CD4-positive, alpha-beta T cell (primary cell): ENCODE data around the gene SLC35C1. TPM values are rescaled to one million over a fixed set of nuclear protein-coding genes. Genes with fewer than 3 reads are reported as not detected.

Source experiments
- ATAC-seq: fragments of 200-7000 bp; cut with Tn5 transposase; one replicate; pipeline ENCODE4 v1.10.0; 2022; ENCODE audit warnings: mild to moderate bottlenecking; ENCODE audit not compliant: poor library complexity
- CTCF ChIA-PET: fragments of 350-600 bp; sonication (Branson Sonifier 250); formaldehyde crosslinking; loops from one replicate; lab custom pipeline; 2021; ENCODE audit warnings: antibody characterized with exemption, inconsistent platforms; lab: Charles Lee
- POLR2A ChIA-PET: fragments of 350-600 bp; sonication (Branson Sonifier 250); formaldehyde crosslinking; loops from one replicate; lab custom pipeline; 2021; ENCODE audit warnings: antibody characterized with exemption, inconsistent platforms; lab: Charles Lee
- DNase-seq, 14 experiments: peaks; one replicate each; pipeline ENCODE4 v3.0.0-alpha.2; 2013 to 2020; ENCODE audit warnings: mixed read lengths in 2 of 14
- H3K27ac ChIP-seq, 2 donors: one replicate each; pipeline versions ENCODE4 v1.5.1 to v1.7.0; 2013; ENCODE audit warnings: low read length in 2 of 2, low read depth in 1 of 2, mild to moderate bottlenecking in 1 of 2
- H3K27me3 ChIP-seq, 2 experiments: 1 replicate in 1 of 2; 2 replicates in 1 of 2; pipeline versions ENCODE4 v1.6.1 to v1.7.0; 2013; ENCODE audit warnings: low read length in 2 of 2, control low read depth in 1 of 2, mild to moderate bottlenecking in 1 of 2, moderate library complexity in 1 of 2; ENCODE audit not compliant: insufficient read depth in 2 of 2, control insufficient read depth in 1 of 2
- H3K36me3 ChIP-seq: one replicate; pipeline ENCODE4 v1.6.1; 2013; ENCODE audit warnings: low read length, control low read depth; ENCODE audit not compliant: insufficient read depth
- H3K4me1 ChIP-seq: one replicate; pipeline ENCODE4 v1.6.1; 2013; ENCODE audit warnings: low read length, control low read depth; ENCODE audit not compliant: insufficient read depth
- H3K4me3 ChIP-seq: one replicate; pipeline ENCODE4 v1.5.1; 2013; ENCODE audit warnings: mild to moderate bottlenecking, low read length, moderate library complexity
- H3K9me3 ChIP-seq, 2 experiments: 1 replicate in 1 of 2; 2 replicates in 1 of 2; pipeline versions ENCODE4 v1.6.1 to v1.7.0; 2013; ENCODE audit warnings: low read length in 2 of 2, mild to moderate bottlenecking in 2 of 2, control low read depth in 1 of 2, moderate library complexity in 1 of 2; ENCODE audit not compliant: control insufficient read depth in 1 of 2, insufficient read depth in 1 of 2
- H3K27ac Mint-ChIP-seq: one replicate; pipeline ENCODE4 v1.8.0; 2020; ENCODE audit warnings: mixed read lengths
- H3K27me3 Mint-ChIP-seq: one replicate; pipeline ENCODE4 v1.8.0; 2021; ENCODE audit warnings: mixed read lengths
- H3K36me3 Mint-ChIP-seq: one replicate; pipeline ENCODE4 v1.8.0; 2021; ENCODE audit warnings: low read depth, mixed read lengths
- H3K4me1 Mint-ChIP-seq: one replicate; pipeline ENCODE4 v1.8.0; 2021; ENCODE audit warnings: low read depth, mixed read lengths
- H3K4me3 Mint-ChIP-seq: one replicate; pipeline ENCODE4 v1.8.0; 2020; ENCODE audit warnings: mild to moderate bottlenecking, mixed read lengths
- H3K9me3 Mint-ChIP-seq: one replicate; pipeline ENCODE4 v1.8.0; 2020; ENCODE audit warnings: mixed read lengths
- intact Hi-C, 2 experiments: fragments of 100-400 bp; cut with DNase I in 1 of 2; cut with micrococcal nuclease in 1 of 2; formaldehyde crosslinking; loops; one replicate each; pipeline versions ENCODE4 v1.15.1 to v1.9.0; 2023 to 2025; cut with DNase I, micrococcal nuclease
- polyA plus RNA-seq, 2 donors: library from polyadenylated mRNA; unstranded; fragments of 120-200 nt; gene quantifications; one replicate each; pipeline ENCODE4 v1.2.1, GENCODE V29; 2013
- total RNA-seq, 174 experiments: library from RNA in 2 of 174; stranded (reverse) in 2 of 174; gene quantifications; one replicate each; pipeline ENCODE4 v1.2.3 and lab custom pipeline; 2021 to 2026
- TF ChIP-seq, protein P1 (sequence below): fragments of 200-600 bp; IDR thresholded peaks from one replicate; pipeline ENCODE4 v1.8.0; 2022; ENCODE audit warnings: antibody characterized with exemption, mild to moderate bottlenecking

The SLC35C1 gene
- total RNA-seq (1 to 10 TPM; 4.4 to 4.9 TPM), total RNA-seq (lab: John Stamatoyannopoulos, UW) (6.0 to 82.0 (median 15.2) reads per million in 172 experiments)
- 16.9 TPM for polyA plus RNA-seq (2013, experiment 1 of 2)
- 14.9 TPM for polyA plus RNA-seq (2013, experiment 2 of 2)

DNA sequence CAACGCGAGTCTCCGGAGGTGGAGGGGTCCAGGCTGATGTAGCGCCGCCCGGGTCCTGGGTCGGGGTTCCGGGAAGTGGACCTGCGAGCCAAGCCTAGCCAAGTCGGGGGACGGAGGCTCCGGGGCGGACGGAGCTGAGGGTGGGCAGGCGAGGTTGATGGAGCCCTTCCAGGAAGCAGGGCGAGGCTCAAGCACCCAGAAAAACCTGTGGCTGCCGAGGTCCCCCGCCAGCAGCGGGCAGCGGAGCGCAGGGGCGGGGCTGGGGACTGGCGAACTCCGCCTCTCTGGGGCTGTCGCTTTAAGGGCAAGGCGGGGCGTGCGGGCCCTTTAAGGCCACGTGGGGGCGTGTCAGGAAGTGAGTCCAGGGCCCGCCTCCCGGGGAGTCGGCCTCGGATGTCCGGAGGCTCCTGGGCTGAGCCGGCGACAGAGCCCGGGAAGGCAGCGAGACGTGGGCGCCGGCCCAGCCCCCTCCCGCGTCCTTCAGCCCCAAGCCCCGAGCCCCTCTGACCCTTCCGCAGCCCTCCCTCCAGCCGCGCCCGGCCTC lies at the start of gene SLC35C1:
SLC35C1 (plus strand) TSS at position 389 of the 544 bp plus-strand sequence. CDS start 653 bp downstream, outside the sequence.
- ATAC-seq = peak; percentile 94
- Mint-ChIP-seq H3K27ac (peak within 1 kb of the TSS; percentile 76), H3K4me1 (peaks cover 53% of the 10 kb centered on the region), H3K9me3 (no peaks in the 10 kb centered on the region), H3K4me3 (peak within 1 kb of the TSS; percentile 94), H3K27me3 (no peaks in the 10 kb centered on the region), H3K36me3 (peaks cover 34% of the 10 kb centered on the region)
- ChIA-PET POLR2A (interaction anchor here (1.0 to 3.0 kb wide), 6 partner anchors 10 to 113 kb away, joined by 4 to 23 read pairs (median 6); partner anchors contain the start of genes CRY2 and PEX16), CTCF (interaction anchor here (1.5 kb wide), 1 partner anchor 33 kb away, joined by 9 read pairs; no protein-coding TSS in a partner anchor)
- Histone ChIP-seq H3K4me1 (peaks cover 54% of the 10 kb centered on the region), H3K36me3 (peaks cover 18% of the 10 kb centered on the region), H3K9me3 (no peaks in the 10 kb centered on the region), H3K27me3 (no peaks in the 10 kb centered on the region), H3K4me3 (peak within 1 kb of the TSS; percentile 99), H3K27ac (peak within 1 kb of the TSS; percentile 76 to 79)
- intact Hi-C loops = loop anchor here (1.0 to 5.0 kb wide), 5 partner anchors 34 to 1962 kb away; partner anchors contain the start of genes CRY2 (in 1 of the 2) and FNBP4 (in 1 of the 2)
- TF ChIP-seq, protein P1, sequence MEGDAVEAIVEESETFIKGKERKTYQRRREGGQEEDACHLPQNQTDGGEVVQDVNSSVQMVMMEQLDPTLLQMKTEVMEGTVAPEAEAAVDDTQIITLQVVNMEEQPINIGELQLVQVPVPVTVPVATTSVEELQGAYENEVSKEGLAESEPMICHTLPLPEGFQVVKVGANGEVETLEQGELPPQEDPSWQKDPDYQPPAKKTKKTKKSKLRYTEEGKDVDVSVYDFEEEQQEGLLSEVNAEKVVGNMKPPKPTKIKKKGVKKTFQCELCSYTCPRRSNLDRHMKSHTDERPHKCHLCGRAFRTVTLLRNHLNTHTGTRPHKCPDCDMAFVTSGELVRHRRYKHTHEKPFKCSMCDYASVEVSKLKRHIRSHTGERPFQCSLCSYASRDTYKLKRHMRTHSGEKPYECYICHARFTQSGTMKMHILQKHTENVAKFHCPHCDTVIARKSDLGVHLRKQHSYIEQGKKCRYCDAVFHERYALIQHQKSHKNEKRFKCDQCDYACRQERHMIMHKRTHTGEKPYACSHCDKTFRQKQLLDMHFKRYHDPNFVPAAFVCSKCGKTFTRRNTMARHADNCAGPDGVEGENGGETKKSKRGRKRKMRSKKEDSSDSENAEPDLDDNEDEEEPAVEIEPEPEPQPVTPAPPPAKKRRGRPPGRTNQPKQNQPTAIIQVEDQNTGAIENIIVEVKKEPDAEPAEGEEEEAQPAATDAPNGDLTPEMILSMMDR = no peak
- DNase-seq = peak; percentile 90 to 98 (median 96)

DNA sequence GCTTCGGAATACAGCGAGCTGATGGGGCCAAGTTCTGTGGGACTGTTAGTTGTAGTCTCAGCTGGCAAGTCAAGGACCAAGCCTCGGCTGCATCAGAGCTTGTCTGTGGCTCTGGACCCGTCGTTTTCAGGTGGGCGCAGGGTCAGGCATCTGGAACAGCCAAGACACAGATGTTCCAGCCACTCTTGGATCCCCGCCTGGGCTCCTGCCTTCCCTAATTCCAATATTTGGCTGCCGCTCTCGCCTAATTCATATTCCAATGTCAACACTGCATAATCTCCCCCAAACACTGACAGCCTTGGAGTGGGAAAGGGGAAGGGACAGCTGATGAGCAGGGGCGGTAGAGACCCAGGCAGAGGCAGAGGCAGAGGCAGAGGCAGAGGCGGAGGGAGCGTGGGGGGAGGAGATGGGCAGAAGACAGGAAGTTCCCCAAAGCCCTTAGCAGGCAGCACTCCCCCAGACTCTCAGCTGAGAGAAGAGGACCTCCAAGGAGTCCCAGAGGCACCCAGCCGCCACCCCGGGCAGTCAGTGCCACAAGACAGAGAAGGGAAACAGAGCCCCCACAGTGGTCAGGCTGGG lies 49.6 kb upstream of the SLC35C1 start:
- no peak overlapping the region for H3K27ac ChIP-seq
- peaks cover 43% of the 10 kb centered on the region for H3K27me3 Mint-ChIP-seq

GRCh38 chr11:45756384-45757010 lies 48.5 kb upstream of the SLC35C1 start:
- TF ChIP-seq, protein P1 = no peak
- no peaks in the 10 kb centered on the region for H3K4me1 Mint-ChIP-seq
- CTCF ChIA-PET = no interaction called here

More for the DNA sequence above, 49.6 kb upstream of the SLC35C1 start:
- Mint-ChIP-seq H3K27ac (no peak overlapping the region), H3K36me3 (no peaks in the 10 kb centered on the region), H3K4me1 (no peaks in the 10 kb centered on the region), H3K9me3 (no peaks in the 10 kb centered on the region), H3K4me3 (no peak overlapping the region)
- TF ChIP-seq, protein P1 = no peak
- ChIA-PET CTCF (no interaction called here), POLR2A (no interaction called here)
- no peaks in the 10 kb centered on the region for H3K4me1 ChIP-seq
- no peaks in the 10 kb centered on the region for H3K9me3 ChIP-seq
- intact Hi-C loops = no loop called here
- DNase-seq (no peak), ATAC-seq (no peak)
- no peaks in the 10 kb centered on the region for H3K36me3 ChIP-seq
- H3K4me3 ChIP-seq = no peak overlapping the region
- peaks cover 5 to 15% of the 10 kb centered on the region in 2 experiments for H3K27me3 ChIP-seq

More at GRCh38 chr11:45756384-45757010, 48.5 kb upstream of the SLC35C1 start:
- Mint-ChIP-seq H3K27ac (no peak overlapping the region), H3K27me3 (peaks cover 32% of the 10 kb centered on the region), H3K9me3 (no peaks in the 10 kb centered on the region), H3K36me3 (no peaks in the 10 kb centered on the region), H3K4me3 (no peak overlapping the region)
- Histone ChIP-seq H3K4me1 (no peaks in the 10 kb centered on the region), H3K9me3 (no peaks in the 10 kb centered on the region), H3K27ac (no peak overlapping the region), H3K27me3 (peaks cover 0 to 10% of the 10 kb centered on the region in 2 experiments), H3K36me3 (no peaks in the 10 kb centered on the region), H3K4me3 (no peak overlapping the region)
- DNase-seq (no peak), ATAC-seq (no peak)
- intact Hi-C loops = no loop called here
- POLR2A ChIA-PET = no interaction called here
